Keratinocyte (primary cell): ENCODE results near the gene ANKRD23. TPM values are rescaled to one million over a fixed set of nuclear protein-coding genes. Genes with fewer than 3 reads are reported as not detected.

Experiments used
- DNase-seq: peaks from one replicate; pipeline ENCODE4 v3.0.0-alpha.2; 2011; ENCODE audit warnings: low read depth, missing footprints, low spot score
- FAIRE-seq: peaks from 2 replicates; lab custom pipeline; 2011; peaks lifted over from hg19 to GRCh38; lab: Jason Lieb, UNC
- H2AFZ ChIP-seq: 2 replicates; pipeline ENCODE4 v1.6.0; 2012; ENCODE audit warnings: low read length, control low read depth, inconsistent platforms; ENCODE audit not compliant: control insufficient read depth
- H3K27ac ChIP-seq: 2 replicates; pipeline ENCODE4 v1.5.1; 2011; ENCODE audit warnings: low read length; ENCODE audit not compliant: control insufficient read depth, insufficient read depth
- H3K27me3 ChIP-seq: 3 replicates; pipeline ENCODE4 v1.6.0; 2011; ENCODE audit warnings: low read length; ENCODE audit not compliant: control insufficient read depth, insufficient read depth; ENCODE audit errors: extremely low read depth
- H3K36me3 ChIP-seq, 2 experiments: 2 replicates in 1 of 2; 3 replicates in 1 of 2; pipeline ENCODE4 v1.5.1; 2011; ENCODE audit warnings: low read length in 2 of 2, mild to moderate bottlenecking in 1 of 2; ENCODE audit not compliant: control insufficient read depth in 2 of 2, insufficient read depth in 2 of 2; ENCODE audit errors: extremely low read depth in 1 of 2
- H3K4me1 ChIP-seq: 3 replicates; pipeline ENCODE4 v1.5.1; 2011; ENCODE audit warnings: low read length; ENCODE audit not compliant: control insufficient read depth, insufficient read depth; ENCODE audit errors: extremely low read depth
- H3K4me2 ChIP-seq: 3 replicates; pipeline ENCODE4 v1.6.0; 2011; ENCODE audit warnings: low read depth, low read length; ENCODE audit not compliant: control insufficient read depth, insufficient read depth; ENCODE audit errors: extremely low read depth
- H3K4me3 ChIP-seq, 3 experiments: fragments of 200-600 bp in 1 of 3; sonication (generic) in 1 of 3; 2 replicates in 2 of 3; 3 replicates in 1 of 3; pipeline ENCODE4 v1.5.1; 2011 to 2016; ENCODE audit warnings: low read length in 3 of 3, mild to moderate bottlenecking in 3 of 3, control low read depth in 2 of 3, inconsistent platforms in 1 of 3, low read depth in 1 of 3, mixed read lengths in 1 of 3, mixed run types in 1 of 3, moderate library complexity in 1 of 3; ENCODE audit not compliant: control insufficient read depth in 2 of 3, insufficient read depth in 2 of 3; ENCODE audit errors: extremely low read depth in 1 of 3
- H3K79me2 ChIP-seq: 2 replicates; pipeline ENCODE4 v1.6.0; 2012; ENCODE audit warnings: low read length; ENCODE audit not compliant: control insufficient read depth, insufficient read depth
- H3K9ac ChIP-seq: 3 replicates; pipeline ENCODE4 v1.6.0; 2011; ENCODE audit warnings: low read length; ENCODE audit not compliant: control insufficient read depth, insufficient read depth; ENCODE audit errors: extremely low read depth
- H3K9me1 ChIP-seq: 3 replicates; pipeline ENCODE4 v1.6.0; 2011; ENCODE audit warnings: low read length; ENCODE audit not compliant: control insufficient read depth, insufficient read depth; ENCODE audit errors: extremely low read depth
- H3K9me3 ChIP-seq: 2 replicates; pipeline ENCODE4 v1.5.1; 2012; ENCODE audit warnings: low read depth, low read length; ENCODE audit not compliant: control insufficient read depth
- H4K20me1 ChIP-seq: 3 replicates; pipeline ENCODE4 v1.6.0; 2011; ENCODE audit warnings: low read length; ENCODE audit not compliant: control insufficient read depth, insufficient read depth; ENCODE audit errors: extremely low read depth
- EZH2 ChIP-seq: IDR thresholded peaks from one replicate; pipeline ENCODE4 v1.6.1; 2012; ENCODE audit warnings: inconsistent platforms, mild to moderate bottlenecking, low read length, moderate library complexity
- dilution Hi-C: fragments of 300-500 bp; cut with MboI; formaldehyde crosslinking; loops from one replicate; pipeline ENCODE4 v1.7.0; 2020; ENCODE audit warnings: low sequenced_read_pairs; ENCODE audit not compliant: extremely low pct_ligation_motif_present
- polyA plus RNA-seq, 5 experiments: library from polyadenylated mRNA; depleted of rRNA in 3 of 5; stranded (reverse) in 3 of 5; stranded (forward) in 1 of 5; unstranded in 1 of 5; fragments of >200 nt; gene quantifications; 1 replicate in 1 of 5; 2 replicates in 3 of 5; 3 replicates in 1 of 5; pipeline versions ENCODE4 v1.2.1 to v1.2.3, GENCODE V29; 2011 to 2012; ENCODE audit warnings: missing spikeins in 2 of 5, low read depth in 1 of 5, low replicate concordance in 1 of 5
- TF ChIP-seq, protein P1 (sequence below), 3 experiments: IDR thresholded peaks in 1 of 3; conservative IDR thresholded peaks in 1 of 3; optimal IDR thresholded peaks in 1 of 3; 2 replicates in 2 of 3; 3 replicates in 1 of 3; pipeline versions ENCODE3 to v1.5.1; 2011; ENCODE audit warnings: low read length in 3 of 3, mild to moderate bottlenecking in 3 of 3, moderate library complexity in 2 of 3, control low read depth in 1 of 3, inconsistent platforms in 1 of 3; ENCODE audit not compliant: insufficient read depth in 2 of 3; ENCODE audit errors: extremely low read depth in 1 of 3

The ANKRD23 gene
- polyA plus RNA-seq, 1 donor (not counting 4 experiments of a cell fraction or from before 2014, with no cell fraction given) = 1.4 TPM

DNA sequence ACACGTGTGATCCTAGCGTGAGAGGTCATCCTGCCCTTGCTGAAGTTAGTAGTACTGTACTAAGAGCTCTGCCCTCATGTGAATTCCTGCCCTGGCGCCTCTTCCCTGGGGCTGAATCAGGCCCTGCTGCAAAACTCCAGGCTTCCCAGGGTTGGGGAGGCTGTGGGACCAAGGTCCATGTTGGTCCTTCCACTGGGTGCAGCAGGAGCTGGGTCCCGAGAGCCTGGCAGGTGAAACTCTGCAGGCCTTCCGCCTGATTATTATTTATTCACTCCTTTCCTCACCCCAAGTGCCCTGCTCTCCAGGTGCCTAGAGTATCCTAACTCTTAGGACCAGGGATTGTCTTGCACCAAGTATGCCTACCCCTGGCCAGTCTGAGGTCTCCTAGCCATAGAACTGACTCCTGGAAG is 33.0 kb downstream of the ANKRD23 start:
- H3K9me1 ChIP-seq = no peaks in the 10 kb centered on the region
- no peaks in the 10 kb centered on the region for H4K20me1 ChIP-seq
- no peak overlapping the region for H3K9ac ChIP-seq
- H3K27ac ChIP-seq = no peak overlapping the region
- H3K36me3 ChIP-seq = peaks cover 0 to 3% of the 10 kb centered on the region in 2 experiments
- no peak overlapping the region for H2AFZ ChIP-seq
- no peaks in the 10 kb centered on the region for H3K27me3 ChIP-seq
- H3K79me2 ChIP-seq = no peaks in the 10 kb centered on the region
- no peak for TF ChIP-seq EZH2
- TF ChIP-seq, protein P1, sequence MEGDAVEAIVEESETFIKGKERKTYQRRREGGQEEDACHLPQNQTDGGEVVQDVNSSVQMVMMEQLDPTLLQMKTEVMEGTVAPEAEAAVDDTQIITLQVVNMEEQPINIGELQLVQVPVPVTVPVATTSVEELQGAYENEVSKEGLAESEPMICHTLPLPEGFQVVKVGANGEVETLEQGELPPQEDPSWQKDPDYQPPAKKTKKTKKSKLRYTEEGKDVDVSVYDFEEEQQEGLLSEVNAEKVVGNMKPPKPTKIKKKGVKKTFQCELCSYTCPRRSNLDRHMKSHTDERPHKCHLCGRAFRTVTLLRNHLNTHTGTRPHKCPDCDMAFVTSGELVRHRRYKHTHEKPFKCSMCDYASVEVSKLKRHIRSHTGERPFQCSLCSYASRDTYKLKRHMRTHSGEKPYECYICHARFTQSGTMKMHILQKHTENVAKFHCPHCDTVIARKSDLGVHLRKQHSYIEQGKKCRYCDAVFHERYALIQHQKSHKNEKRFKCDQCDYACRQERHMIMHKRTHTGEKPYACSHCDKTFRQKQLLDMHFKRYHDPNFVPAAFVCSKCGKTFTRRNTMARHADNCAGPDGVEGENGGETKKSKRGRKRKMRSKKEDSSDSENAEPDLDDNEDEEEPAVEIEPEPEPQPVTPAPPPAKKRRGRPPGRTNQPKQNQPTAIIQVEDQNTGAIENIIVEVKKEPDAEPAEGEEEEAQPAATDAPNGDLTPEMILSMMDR (optimal IDR thresholded peaks at IDR 0.05 in 1 of 3, IDR thresholded peaks at IDR 0.05 in 1 of 3, conservative IDR thresholded peaks at IDR 0.05 in 1 of 3; ENCODE audit: extremely low read depth in 1 of 3, insufficient read depth in 2 of 3, low read length in 3 of 3) = no peak
- dilution Hi-C loops = no loop called here
- FAIRE-seq = no peak
- H3K4me2 ChIP-seq = no peak overlapping the region
- DNase-seq = no peak
- H3K9me3 ChIP-seq = no peaks in the 10 kb centered on the region
- no peak overlapping the region for H3K4me3 ChIP-seq
- peaks cover 5% of the 10 kb centered on the region for H3K4me1 ChIP-seq

DNA sequence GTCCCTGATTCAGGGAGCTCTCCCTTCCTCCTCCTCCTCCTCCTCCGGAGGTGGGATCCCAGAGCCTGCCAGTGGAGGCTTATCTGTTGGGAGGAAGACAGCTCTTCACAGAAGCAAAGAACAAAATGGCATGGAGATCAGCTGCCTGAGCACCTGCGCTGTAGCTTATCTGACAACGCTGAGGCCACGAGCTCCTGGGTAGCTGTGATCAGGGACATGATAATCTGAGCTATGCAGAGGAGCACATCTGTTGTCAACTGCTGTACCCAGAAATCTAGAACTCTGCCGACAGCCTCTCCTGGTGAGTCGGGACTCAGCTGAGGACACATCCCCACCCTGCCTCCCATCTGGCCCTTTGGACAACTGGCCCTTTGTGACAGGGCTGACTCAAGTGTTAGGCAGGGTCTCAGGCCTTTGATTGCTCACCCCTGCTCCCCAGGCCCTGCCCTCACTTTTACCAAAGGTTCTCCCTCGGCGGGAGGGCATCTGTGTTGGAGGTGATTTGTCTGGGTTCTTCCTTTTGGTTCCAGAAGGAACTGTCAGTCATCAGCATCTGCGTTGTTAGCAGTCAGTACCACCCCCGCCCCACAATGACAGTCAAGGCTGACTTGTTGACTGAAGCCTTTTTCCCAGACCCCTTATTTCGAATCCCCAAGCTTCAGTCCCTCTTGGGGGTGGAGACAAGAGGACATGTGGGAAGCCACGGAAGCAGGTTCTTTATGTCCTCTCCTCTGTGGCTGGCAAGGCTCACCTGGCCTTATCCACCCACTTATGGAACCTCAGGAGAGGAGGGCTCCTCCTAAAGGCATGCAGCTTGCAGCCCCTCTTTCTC is 33.7 kb downstream of the ANKRD23 start:
- FAIRE-seq (no peak), DNase-seq (no peak)
- TF ChIP-seq, protein P1 (optimal IDR thresholded peaks at IDR 0.05 in 1 of 3, IDR thresholded peaks at IDR 0.05 in 1 of 3, conservative IDR thresholded peaks at IDR 0.05 in 1 of 3; ENCODE audit: extremely low read depth in 1 of 3, insufficient read depth in 2 of 3, low read length in 3 of 3) = no peak
- no peak for TF ChIP-seq EZH2

More for the DNA sequence above, 33.7 kb downstream of the ANKRD23 start:
- Histone ChIP-seq H2AFZ (no peak overlapping the region), H3K4me2 (no peak overlapping the region), H3K9ac (no peak overlapping the region), H3K36me3 (peaks cover 0 to 3% of the 10 kb centered on the region in 2 experiments), H3K27me3 (no peaks in the 10 kb centered on the region), H3K9me3 (no peaks in the 10 kb centered on the region), H3K27ac (no peak overlapping the region), H3K4me3 (no peak overlapping the region), H3K79me2 (no peaks in the 10 kb centered on the region), H3K9me1 (no peaks in the 10 kb centered on the region), H4K20me1 (no peaks in the 10 kb centered on the region), H3K4me1 (peaks cover 1% of the 10 kb centered on the region)
- dilution Hi-C loops = no loop called here
